HG03139 (cell line): ENCODE results near the gene AMZ1.

ENCODE experiments used
- ATAC-seq: cut with Tn5 transposase; IDR thresholded peaks from one replicate; pipeline ENCODE4 v1.9.1; 2021; ENCODE audit not compliant: unreplicated experiment

Gene AMZ1

GRCh38 chr7:2764621-2765020 is 76.6 kb downstream of the AMZ1 start:
- ATAC-seq, result no peak
